Esophagus squamous epithelium (tissue), 4 donors: ENCODE data around the gene AUTS2.

Experiments used
- POLR2A ChIP-seq, 4 donors: fragments of 450-650 bp; IDR thresholded peaks; one replicate each; pipeline ENCODE4 v1.6.1; 2017; ENCODE audit warnings: antibody characterized with exemption in 4 of 4, mild to moderate bottlenecking in 4 of 4, moderate library complexity in 3 of 4
- TF ChIP-seq, protein P1 (sequence below), 6 experiments: fragments of 450-650 bp in 4 of 6; fragments of 200-600 bp in 2 of 6; sonication (generic) in 2 of 6; IDR thresholded peaks; one replicate each; pipeline ENCODE4 v1.5.1; 2016 to 2019; ENCODE audit warnings: antibody characterized with exemption in 6 of 6, mild to moderate bottlenecking in 4 of 6, moderate library complexity in 4 of 6

DNA sequence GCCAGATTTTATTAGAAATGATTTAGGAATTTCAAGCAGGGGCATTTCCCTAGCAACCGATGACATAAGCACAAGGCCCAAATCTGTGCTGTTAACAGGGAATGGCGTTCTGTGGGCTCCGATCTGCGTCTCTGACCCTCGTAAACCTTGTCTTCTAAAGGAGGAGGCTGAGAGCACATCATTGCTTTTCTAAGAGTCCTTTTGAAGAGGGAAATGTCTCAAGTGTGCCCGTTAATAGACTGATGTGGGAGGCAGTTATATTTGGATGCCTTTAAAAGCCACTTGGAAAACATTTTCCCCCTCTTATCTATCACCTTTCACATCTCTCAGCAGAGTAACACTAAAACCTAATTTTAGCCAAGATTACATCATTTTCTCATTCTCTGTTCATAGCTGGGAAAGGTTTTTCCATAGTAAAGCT, 1109.6 kb downstream of the AUTS2 start:
- TF ChIP-seq, protein P1, sequence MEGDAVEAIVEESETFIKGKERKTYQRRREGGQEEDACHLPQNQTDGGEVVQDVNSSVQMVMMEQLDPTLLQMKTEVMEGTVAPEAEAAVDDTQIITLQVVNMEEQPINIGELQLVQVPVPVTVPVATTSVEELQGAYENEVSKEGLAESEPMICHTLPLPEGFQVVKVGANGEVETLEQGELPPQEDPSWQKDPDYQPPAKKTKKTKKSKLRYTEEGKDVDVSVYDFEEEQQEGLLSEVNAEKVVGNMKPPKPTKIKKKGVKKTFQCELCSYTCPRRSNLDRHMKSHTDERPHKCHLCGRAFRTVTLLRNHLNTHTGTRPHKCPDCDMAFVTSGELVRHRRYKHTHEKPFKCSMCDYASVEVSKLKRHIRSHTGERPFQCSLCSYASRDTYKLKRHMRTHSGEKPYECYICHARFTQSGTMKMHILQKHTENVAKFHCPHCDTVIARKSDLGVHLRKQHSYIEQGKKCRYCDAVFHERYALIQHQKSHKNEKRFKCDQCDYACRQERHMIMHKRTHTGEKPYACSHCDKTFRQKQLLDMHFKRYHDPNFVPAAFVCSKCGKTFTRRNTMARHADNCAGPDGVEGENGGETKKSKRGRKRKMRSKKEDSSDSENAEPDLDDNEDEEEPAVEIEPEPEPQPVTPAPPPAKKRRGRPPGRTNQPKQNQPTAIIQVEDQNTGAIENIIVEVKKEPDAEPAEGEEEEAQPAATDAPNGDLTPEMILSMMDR (IDR thresholded peaks at IDR 0.05), result no peak
- TF ChIP-seq POLR2A (IDR thresholded peaks at IDR 0.05), result no peak
